ENCODE measurements around the gene ZFYVE21.
"Not testable (repeated sequence)": the region's sequence is repeated elsewhere in the genome, so short reads cannot be mapped to it uniquely, and the experiment has no call there.

The ZFYVE21 gene

DNA sequence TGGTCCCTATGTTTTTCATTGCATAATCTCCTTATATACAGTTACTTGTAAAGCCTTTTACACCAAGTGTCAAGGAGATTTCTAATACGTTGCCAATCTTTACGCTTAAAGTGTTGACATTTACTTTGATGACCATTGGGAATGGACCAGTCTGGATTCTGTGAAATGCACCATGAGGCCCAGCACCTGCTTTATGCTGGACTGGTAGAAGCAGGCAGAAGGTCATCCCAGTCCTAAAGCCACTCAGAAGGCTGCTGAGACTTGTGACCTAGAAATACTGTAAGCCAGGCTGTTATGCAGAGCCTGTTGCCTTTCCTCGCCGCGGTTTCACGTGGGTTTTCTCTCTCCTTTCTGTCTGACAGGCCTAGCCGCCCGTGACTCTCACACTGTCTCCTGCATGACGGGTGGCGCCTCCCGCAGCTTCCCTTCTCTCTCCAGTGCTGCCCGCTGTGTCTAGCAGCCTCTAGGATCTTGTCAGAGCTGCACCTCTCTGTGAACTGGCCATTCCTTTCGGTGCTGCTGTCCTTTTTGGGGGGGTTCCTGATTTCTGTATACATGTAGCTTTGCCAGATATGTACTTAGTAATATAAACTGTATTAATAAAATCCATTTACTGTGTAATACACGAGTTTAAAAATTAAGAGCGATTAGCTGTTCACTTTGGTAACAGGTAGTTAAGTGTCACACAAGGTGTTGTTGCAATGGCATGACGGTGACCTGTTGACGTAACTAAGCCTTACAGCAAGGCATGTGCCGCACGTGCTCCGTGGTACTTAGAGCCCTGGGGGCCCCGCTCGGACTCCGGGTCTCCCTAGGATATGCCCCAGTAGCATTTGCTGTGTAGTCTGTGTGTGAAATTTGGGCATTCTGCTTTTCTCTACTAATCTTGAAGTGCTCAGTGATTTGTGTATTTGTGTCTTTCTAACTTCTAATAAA, 30.1 kb upstream of the ZFYVE21 start:
- no peak for DNase-seq (ENCODE audit: low spot score)
- TF ChIP-seq, protein P1, sequence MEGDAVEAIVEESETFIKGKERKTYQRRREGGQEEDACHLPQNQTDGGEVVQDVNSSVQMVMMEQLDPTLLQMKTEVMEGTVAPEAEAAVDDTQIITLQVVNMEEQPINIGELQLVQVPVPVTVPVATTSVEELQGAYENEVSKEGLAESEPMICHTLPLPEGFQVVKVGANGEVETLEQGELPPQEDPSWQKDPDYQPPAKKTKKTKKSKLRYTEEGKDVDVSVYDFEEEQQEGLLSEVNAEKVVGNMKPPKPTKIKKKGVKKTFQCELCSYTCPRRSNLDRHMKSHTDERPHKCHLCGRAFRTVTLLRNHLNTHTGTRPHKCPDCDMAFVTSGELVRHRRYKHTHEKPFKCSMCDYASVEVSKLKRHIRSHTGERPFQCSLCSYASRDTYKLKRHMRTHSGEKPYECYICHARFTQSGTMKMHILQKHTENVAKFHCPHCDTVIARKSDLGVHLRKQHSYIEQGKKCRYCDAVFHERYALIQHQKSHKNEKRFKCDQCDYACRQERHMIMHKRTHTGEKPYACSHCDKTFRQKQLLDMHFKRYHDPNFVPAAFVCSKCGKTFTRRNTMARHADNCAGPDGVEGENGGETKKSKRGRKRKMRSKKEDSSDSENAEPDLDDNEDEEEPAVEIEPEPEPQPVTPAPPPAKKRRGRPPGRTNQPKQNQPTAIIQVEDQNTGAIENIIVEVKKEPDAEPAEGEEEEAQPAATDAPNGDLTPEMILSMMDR (IDR thresholded peaks at IDR 0.05): no peak
- Histone ChIP-seq H3K4me3 (no peak overlapping the region), H3K27ac (no peak overlapping the region)

DNA sequence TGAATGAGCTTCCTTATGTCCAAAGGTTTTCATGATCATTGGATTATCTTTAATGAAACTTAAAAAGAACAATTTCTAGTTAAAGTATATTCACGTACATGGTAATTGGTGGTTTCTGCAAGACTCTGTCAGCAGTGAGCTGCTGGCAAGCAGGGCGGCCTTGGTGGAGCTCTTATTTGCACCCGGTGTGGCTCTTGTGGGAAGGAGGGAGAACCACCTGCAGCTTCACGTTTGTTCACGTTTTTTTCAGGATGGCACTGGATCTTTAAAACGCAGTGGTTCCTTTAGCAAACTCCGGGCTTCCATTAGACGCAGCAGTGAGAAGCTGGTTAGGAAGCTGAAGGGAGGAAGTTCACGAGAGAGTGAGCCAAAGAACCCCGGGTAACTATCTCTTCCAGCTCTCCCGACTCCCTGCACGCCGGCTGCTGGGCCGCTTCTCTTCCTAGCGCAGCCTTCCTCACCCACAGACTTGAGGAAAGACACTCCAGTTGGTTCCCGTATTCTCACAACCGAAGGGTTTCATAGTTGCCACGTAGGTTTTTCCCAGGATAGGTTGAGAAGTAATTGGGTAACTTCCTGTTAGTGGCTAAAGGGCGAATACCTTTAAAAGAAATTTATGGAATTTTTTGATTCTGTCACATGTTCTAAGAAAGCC, 28.7 kb upstream of the ZFYVE21 start:
- Histone ChIP-seq H3K4me3 (no peak overlapping the region), H3K27ac (peak overlapping the region in 1 of 2 donors; percentile 80)
- no peak for DNase-seq (ENCODE audit: low spot score)
- TF ChIP-seq, protein P1 (IDR thresholded peaks at IDR 0.05): no peak

DNA sequence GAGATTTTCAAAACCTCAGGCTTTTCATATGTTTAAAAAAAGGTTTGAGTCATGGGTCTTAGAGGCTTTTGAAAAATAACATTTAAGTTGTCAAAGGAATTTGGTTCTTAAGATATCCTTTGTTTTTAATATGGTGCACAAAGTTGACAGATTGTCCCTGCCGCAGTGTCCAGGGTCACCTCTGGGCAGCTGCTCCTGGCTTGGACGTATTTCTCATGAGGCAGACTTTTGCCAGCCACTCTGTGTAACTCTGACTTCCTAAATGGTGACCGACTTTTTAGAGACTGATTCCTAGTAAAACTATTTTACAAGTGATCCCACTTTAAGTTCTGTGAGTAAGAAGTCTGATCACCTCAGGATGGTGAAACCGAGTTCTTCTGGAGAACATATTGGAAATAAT, 27.9 kb upstream of the ZFYVE21 start:
- Histone ChIP-seq H3K4me3 (no peak overlapping the region), H3K27ac (peak overlapping the region; percentile 44 to 70)
- TF ChIP-seq, protein P1 (IDR thresholded peaks at IDR 0.05): no peak
- DNase-seq (ENCODE audit: low spot score): no peak

DNA sequence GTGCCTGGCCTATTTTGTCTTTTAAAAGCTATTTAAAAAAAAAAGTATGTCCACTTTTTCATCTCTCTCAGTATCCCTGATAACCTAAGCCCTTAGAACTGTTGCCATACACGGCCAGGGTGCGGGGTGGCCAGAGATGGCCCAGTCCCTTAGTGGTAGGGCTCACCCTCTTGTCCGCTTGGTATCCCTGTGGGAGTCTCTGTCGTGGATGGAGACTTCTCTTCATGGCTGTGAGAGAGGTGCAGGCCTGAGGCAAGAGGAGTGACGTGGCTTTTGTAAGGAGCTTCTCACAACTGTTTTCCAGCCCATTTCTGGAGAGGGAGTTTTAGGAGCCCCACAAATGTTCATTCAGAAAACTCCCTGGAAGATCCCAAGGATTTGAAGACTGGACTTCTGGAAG, 27.2 kb upstream of the ZFYVE21 start:
- H3K4me3 ChIP-seq: no peak overlapping the region
- H3K27ac ChIP-seq: peak overlapping the region; percentile 44 to 70
- TF ChIP-seq, protein P1 (IDR thresholded peaks at IDR 0.05): no peak
- DNase-seq (ENCODE audit: low spot score): no peak

DNA sequence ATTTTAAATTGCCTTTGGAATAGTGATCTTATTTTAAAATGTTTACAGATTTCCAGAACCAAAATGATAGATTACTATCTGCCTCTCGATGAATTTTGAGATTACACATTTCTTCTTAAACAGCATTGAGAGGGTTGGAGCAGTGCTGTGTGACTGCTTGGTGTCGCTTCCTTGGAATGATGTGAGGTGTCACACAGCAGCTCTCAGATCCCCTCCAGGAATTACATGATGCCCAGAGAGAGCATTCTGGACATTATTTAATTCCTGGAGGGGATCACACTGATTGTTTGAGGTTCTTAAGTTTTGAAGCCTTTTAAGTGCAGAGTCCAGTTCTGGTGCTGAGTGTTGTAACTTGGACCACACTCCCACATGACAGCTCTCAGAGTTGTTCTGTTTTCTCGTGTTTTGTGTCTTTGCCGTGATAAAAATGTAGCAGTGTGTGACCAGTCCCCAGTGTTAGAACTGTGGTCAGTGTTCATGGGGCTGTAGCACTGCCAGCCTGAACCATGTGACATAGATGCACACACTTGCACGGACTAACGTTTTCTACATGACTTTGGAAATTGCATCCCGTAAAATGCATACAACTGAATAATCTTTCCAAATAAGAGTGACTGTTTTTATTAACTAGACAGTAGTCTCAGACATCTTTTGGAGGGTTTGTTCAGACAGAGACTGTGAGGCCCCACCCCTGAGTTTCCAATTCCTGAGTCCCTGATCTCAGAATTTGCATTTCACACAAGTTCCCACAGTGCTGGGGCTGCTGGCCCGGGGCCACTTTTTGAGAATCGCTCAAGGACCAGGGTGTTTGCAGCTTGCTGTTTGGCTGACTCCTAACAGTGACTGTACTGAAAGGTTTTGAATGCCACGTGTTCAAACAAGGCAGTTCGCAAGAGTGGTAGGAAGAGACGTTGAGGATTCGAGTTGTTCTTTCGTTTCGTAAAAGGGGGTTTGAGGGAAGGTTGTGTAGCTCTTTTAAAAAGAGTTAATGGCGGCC, 26.4 kb upstream of the ZFYVE21 start:
- Histone ChIP-seq H3K4me3 (no peak overlapping the region), H3K27ac (peak overlapping the region in 1 of 2 donors; percentile 70)
- DNase-seq (ENCODE audit: low spot score): no peak
- TF ChIP-seq, protein P1 (IDR thresholded peaks at IDR 0.05): no peak

DNA sequence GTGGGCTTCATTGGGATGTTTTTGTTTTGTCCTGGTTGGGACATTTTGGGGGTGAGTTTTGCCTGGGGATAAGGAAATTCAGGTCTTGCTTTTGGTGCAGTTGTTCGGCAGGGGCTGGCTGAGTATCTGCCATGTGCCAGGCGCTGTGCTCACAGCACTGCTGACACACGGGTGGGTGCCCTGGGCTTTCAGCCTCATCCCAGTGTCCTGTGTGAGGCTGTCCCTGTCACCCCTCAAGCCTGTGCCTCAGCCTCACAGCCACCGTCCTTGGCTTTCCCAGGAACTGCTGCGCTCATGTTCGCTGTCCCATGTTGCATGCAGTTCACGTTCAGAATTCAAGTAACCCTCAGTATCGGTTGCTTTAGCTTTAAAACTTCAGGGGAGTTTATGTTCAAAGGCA, 25.3 kb upstream of the ZFYVE21 start:
- DNase-seq (ENCODE audit: low spot score): no peak
- no peak overlapping the region for H3K27ac ChIP-seq
- no peak overlapping the region for H3K4me3 ChIP-seq
- TF ChIP-seq, protein P1 (IDR thresholded peaks at IDR 0.05): no peak

DNA sequence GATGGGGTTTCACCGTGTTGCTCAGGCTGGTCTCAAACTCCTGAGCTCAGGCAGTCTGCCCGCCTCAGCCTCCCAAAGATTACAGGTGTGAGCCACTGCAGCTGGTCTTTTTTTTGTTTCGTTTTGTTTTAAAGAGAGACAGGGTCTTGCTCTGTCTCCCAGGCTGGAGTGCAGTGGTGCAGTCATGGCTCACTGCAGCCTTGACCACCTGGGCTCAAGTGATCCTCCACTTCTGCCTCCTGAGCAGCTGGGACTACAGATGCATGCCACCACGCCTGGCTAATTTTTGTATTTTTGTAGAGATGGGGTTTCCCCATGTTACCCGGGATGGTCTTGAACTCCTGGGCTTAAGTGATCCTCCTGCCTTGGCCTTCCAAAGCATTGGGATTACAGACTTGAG, 24.0 kb upstream of the ZFYVE21 start:
- H3K27ac ChIP-seq; H3K4me3 ChIP-seq; DNase-seq (ENCODE audit: low spot score): not testable (repeated sequence)

Measured in coronary artery (tissue), 2 donors.